H4 (cell line): ENCODE measurements around the gene PRKAG2. TPM values are rescaled to one million over a fixed set of nuclear protein-coding genes. Genes with fewer than 3 reads are reported as not detected.
"Not testable (repeated sequence)": the region's sequence is repeated elsewhere in the genome, so short reads cannot be mapped to it uniquely, and the experiment has no call there.

ENCODE experiments used
- DNase-seq: peaks from one replicate; pipeline ENCODE4 v3.0.0-alpha.2; 2015; ENCODE audit warnings: low spot score
- total RNA-seq: library from RNA; depleted of rRNA; stranded (reverse); fragments of >200 nt; shearing (Covaris generic); gene quantifications from 2 replicates; pipeline ENCODE4 v1.2.3, GENCODE V29; 2014

Gene PRKAG2
- total RNA-seq, 1 experiment from 2014 or later: 7.3 TPM

DNA sequence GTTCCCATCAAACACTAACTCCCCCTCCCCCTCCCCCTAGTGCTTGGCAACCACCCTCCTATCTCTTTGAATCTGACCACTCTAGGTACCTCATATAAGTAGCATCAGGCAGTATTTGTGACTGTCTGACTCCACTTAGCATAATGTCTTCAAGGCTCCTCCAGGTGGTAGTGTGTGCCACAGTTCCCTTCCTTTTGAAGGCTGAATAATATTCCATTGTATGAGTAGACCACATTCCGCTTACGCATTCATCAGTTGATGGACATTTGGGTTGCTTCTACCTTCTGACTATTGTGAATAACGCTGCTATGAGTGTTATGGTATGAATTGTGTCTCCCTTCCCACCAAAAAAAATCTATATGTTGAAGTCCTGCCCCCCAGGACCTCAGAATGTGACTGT is 89.6 kb downstream of the PRKAG2 start:
- DNase-seq: no peak

DNA sequence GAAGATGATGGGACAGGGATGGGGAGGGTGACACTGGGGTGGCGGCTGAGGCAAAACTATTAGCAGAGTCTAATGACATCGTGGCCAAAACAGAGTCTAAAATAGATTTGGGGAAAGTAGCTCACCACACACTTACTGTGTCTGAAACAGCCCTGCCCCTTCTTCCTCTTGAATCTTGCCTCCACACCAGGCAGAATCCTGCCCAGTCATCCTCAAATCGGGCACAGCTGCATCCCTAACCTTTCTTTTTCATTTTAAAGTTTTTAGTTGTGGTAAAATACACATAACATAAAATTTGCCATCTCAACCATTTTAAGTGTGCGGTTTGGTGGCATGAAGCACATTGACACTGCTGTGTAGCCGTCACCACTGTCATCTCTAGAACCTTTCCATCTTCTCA is 90.0 kb downstream of the PRKAG2 start:
- DNase-seq: no peak

DNA sequence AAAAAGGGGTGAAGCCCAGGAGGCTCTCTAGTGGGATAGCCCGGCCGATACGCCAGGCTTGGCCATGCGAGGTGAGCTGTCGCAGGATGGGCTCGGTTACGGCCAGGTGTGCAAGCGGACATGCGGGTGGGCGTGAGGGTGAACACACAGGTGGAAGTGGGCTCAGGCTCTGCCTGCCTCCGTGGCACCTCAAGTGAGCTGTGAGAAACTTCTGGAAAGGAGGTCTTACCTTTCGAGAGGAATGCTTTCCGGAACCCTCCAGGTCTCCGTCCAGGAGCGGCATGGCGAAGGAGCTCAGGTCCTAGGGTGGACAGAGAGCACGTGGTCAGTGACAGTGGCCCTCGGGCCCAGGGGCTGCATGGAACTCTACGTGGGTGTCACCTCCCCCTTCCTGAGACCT is 90.7 kb downstream of the PRKAG2 start:
- DNase-seq: no peak

DNA sequence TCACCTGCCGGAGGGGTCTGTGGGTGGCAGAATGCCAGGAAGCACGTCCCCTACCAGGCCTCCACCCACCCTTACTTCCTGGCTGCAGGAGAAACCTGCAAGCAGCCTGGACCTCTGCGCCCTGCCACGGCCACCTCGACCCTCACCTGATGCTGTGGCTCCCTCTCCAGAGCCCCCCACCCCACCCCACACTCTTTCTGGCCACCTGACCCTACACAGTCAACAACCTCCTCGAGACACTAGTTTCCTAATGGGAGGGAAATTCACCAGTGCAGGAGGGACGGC is 91.3 kb downstream of the PRKAG2 start:
- no peak for DNase-seq

DNA sequence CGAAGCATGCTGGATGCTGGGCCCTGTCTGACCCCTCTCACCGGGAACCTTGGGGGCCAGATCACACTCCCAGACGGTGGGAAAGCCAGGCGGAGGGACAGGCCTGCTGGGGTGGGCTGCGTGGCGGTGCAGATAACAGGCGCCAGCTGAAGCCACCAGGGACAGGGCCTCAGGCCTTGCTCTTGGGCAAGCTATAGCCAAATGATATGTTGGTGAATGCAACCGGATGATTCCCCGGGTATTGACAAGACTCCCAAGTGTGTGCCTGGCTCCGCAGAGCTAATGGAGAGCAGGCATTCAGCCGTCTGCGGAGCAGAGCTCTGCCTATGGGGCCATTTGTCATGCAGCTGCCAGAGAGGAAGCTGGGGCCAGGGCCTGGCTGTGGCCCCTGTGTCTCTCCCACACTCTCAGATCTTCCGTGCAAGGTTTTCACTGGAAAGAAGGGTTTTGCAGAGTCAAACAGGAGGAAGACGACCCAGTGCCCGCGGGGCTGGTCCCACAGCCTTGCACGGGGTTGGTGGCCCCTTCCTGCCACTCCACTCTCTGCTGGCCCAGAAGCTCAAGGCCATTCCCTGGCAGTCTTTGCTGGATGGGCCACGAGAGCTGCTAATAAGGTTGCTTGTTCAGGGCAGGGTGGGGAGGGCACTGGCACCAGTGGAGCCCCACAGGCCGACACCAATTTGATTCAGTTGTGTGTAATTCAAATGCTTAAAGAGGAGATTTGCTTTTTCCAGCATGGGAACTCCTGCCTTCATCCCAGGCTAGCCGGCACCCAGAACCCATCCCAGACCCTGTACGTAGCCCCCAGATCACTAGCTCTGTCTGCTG is 91.8 kb downstream of the PRKAG2 start:
- no peak for DNase-seq

DNA sequence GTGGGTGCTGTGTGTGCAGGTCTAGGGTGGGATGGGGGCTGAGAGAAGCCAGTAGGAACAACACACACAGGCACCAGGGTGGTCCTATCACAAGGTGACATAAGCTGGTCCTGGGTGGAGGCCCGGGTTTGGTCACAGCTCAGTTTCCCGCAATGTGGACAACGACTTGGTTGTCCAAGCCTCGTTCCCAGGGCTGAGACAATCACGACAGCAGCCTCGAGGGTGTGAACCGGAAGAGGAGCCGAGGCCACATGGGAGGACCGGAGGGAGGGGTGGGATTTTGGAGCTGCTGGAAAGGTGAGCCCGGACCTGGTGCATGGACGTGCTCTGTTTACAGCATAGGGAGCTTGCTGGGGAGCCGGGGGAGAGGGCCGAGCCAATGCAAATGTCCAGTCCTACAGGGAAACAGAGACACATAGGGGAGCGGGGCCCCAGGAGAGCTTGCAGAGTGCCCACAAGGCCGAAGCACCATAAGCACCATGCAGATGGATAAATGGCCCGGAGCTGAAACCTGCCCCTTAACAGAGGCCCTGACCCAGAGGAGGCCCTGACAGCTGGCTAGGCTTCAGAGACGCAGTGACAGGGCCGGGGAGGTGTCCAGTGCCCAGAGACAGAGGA is 92.8 kb downstream of the PRKAG2 start:
- DNase-seq: no peak

DNA sequence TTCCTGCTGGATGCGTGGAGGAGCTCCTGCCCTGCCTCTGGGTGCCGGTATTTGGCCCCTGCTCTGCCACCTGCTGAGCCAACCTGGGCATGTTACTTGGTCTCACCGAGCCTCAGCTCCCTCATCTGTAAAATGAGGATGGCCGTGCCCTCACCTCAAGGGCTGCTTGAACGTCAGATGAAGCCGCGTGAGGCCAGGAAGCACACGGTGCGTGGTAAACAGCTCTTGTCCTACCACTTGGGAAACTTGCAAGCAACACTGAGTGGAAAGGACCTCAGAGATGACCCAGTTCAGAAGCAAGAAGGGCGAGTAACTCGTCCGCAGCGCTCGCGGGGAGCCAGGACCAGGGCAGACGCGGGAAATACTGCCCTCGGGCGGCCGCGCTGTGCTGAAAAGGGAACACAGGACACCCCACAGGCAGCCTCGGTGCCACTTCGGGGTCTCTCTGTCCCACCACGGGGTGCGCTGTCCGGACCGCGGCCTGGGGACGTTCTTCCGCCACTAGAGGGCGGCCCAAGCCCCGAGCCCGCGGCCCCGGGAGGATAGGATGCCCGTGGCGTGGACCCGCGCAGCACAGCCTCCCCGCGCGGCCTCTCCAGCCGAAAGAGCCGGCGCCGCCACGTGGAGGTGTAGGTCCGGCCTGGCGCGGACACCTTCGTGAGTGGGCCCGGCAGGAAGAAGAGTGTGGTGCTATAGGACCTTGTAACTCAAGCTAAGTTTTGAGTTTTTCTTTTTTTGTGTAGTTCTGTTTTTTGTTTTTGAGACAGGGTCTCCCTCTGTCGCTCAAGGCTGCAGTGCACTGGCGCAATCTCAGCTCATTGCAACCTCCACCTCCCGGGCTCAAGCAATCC is 94.1 kb downstream of the PRKAG2 start:
- DNase-seq: peak; percentile 61

DNA sequence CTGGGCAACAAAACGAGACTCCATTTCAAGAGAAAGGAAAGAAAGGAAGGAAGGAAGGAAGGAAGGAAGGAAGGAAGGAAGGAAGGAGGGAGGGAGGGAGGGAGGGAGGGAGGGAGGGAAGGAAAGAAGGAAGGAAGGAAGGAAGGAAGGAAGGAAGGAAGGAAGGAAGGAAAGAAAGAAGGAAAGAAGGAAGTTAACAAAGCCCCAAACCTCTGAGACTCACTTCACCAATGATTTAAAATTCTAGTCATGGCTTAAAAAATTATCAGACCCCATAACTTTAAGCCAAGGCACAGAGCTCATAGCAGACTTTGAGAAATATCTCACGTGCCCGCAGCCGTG is 94.7 kb downstream of the PRKAG2 start:
- DNase-seq: not testable (repeated sequence)

DNA sequence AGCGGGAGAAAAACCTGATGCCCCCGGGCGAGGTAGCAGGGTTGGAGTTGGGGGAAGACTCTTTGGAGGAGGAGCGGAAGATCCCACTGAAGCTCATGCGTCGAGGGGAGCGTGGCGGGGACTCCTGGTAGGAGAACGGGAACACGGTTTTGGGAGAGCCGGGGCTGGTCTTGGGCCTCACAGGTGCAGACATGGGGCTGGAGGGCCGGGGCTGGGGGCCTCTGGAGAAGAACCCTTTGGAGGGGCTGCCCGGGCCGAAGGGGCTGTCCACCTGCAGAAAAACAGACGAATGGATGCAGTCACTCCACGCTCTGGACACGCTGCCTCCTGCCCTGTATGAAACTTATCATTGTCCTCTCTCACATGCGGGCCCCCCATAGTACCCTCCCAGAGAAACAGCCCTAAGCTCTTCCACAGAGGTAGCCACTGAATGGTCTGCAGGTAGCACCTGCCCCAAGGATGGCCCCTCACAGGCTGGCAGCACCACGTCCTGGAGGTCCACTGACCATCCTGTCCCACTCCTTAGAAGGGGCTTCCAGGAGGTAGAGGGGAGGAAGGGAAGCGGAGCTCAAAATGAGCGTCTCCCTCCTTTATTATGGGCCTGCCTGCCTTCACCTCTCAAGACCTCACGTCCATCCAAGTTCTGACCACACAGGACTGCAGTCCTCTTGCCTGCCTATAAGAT is 95.6 kb downstream of the PRKAG2 start:
- DNase-seq: no peak

DNA sequence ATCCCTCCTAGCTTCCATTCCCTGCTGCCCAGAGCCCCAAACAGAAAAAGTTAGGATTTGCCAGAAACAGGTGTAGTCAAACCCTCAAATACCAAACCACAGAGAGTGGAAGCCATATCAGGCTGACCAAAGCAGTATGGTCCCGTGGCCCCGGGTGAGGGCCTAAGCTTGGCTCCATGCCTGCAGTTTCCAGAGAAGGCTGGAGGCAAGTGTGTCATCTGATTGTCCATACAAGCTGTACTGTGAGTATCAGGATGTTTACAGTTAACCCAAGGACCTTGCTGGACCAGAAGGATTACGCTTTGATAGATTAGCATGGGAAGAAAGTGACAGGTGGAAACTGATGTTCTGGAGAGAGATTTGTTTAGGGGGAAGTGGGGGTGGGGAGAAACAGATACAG is 96.3 kb downstream of the PRKAG2 start:
- no peak for DNase-seq

DNA sequence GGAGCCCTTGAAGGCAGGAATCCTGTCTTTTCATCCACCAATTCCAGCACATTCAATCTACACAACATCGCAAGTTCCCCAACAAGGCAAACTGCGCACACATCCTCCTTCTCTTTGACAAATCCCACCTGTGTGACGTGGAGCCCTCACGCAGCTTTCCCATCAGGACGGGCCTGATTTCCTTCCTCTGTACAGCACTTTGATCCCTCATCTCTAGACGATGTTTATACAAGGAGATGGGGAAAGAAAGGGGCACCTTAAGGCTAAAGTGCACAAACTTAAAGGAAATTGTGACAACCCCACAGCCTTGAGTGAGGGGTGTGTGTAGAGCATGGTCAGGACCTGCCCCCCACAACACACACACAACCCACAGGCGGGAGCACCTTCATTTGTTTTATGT is 97.2 kb downstream of the PRKAG2 start:
- DNase-seq: no peak

DNA sequence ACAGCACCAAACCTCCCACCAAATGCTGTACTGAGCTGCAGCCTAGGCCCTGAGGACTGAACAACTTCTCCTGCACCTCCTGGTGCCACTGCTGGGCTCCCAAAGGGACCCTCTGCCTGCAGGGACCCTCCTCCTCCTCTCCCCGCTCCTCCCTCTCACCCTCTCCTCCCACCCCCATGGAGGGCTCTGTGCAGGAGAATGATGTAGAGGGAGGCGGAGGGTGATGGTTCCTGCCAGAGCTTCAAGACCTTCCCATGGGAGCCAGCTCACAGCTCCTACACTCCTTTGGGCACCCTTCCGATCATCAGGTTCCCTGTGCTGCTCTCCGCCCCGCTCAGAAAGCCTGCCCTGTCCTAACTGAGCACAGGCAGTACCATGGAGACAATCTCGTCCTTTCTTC is 97.7 kb downstream of the PRKAG2 start:
- no peak for DNase-seq

DNA sequence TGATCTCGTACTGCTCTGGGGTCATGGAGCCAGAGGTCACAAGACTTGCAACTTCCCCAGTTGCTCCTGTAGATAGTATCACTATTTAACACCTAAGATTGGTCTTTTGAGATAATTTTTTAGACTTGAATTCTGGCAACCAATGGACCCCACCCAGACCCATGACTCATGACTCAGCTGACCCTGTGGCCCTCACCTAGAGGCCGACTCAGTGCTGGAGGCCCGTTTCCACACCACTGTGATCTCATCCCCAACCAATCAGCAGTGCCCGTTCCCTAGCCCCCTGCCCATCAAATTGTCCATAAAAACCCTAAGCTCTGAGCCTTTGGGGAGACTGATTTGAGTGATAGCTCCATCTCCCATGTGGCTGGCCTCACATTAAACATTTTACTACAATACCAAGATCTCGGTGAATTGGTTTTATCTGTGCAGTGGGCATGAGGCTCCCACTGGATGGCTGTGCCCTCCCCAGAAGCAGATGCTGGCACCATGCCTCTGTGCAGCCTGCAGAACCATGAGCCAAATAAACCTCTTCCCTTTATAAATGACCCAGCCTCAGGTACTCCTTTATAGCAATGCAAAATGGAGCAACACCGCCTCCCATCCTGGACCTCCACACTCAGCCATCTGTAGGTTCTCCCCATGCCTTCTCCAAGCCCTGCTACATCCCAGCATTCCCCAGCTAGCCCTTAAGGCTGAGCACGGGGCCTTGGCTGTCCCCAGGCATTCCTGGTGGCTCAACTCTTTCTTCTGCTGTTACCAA is 98.8 kb downstream of the PRKAG2 start:
- DNase-seq: no peak

DNA sequence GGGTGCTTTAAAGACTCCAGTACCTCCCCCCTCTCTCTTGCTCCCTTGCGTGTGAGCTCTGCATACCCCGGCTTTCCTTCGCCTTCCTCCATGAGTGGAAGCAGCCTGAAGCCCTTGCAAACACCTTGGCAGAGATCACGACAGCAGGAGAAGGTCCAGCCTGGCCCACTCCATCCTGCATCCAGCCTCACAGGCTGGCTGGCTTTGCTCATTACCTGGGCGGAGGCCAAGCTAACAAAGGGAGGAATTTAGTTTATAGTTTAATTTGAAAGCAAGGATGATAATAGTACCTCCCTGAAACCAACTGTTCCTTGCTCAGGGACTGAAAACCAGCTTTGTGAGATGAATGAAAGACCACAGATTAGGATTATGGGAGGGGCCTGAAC is 99.4 kb downstream of the PRKAG2 start:
- DNase-seq: no peak

DNA sequence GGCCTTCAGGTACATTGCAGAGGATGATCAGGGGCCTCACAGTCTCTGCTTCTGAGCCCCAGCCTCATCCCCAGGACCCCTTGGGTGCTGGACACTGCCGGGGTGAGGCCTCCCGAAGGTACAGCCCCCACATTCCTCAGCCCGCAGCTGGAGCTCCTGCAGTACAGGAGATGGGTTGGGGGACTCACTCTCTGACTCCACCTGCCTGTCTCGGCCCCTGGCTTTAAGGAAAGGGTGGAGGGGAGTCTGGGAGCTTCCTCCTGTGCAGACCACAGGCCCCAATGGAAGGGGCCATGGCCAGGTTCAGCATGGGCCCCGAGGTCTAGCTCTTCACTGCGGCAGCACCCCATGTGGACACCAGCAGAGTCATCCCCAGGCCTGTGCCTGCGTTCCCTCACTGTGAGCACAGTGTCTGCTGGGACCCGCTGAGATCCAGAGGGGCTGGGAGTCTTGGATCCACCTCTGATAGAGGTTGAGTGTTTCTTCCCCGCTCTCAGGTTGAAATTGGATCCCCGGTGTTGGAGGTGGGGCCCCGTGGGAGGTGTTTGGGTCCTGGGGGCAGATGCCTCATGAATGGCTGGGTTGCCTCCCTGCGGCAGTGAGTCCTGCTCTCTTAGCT is 99.9 kb downstream of the PRKAG2 start:
- no peak for DNase-seq

DNA sequence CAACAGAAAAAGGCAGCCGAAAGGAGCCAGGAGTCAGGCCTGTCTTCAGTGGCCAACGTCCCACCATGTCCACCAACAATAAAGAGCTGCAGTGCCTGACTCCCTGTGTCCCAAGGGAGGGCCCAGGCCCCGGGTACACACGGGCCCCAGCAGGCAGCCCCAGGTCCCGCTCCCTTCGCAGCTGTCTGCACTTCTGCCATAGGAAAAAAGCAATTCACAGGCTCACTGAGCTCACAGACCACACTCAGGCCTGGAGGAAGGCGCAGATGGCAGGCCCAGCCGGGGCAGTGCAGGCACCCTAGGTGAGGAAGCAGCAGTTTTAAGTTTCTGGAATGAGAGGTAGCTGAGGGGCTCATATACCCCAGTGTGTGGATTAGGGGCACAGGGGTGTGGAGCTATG is 100.5 kb downstream of the PRKAG2 start:
- DNase-seq: no peak

DNA sequence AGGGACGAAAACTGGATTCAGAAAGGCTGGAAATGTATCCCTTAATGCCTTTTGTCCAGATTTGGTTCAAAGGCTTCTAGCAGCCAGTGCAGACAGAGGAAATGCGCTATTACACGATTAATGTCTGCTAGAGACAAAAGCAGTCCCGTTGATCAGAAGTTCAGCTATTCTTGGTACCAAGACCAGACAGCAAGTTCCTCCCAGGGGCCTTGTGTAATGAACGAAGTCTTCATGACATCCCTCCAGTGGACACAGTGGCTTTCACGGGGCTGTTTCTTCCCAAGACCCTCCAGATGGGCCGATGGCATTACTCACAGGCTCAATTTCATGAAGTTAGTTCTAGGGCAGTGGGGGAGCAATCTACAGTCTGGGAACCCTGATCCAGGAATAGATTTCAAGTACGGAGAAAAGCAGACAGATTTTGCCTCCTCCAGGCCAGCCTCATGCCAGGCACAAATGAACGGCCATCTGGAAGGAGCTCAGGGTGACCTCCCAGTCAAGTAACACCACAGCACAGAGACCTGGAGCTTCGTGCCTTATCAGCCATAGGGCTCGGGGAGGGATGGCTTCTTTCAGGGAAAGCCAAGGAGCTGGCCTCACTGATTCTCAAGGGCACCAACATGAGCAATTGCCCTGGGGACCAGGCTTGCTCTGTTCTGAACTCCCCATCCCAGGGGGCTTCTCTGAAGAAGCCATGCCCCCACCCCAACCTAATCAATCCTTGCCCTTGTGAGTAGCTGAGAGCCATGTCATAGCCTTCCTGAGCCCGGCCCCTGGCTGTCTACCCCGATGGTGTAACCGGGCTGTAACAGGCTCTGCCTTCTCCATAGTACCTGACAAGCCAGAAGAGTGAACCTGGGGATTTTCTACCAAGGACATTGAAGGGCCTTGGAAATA is 101.1 kb downstream of the PRKAG2 start:
- DNase-seq: no peak

DNA sequence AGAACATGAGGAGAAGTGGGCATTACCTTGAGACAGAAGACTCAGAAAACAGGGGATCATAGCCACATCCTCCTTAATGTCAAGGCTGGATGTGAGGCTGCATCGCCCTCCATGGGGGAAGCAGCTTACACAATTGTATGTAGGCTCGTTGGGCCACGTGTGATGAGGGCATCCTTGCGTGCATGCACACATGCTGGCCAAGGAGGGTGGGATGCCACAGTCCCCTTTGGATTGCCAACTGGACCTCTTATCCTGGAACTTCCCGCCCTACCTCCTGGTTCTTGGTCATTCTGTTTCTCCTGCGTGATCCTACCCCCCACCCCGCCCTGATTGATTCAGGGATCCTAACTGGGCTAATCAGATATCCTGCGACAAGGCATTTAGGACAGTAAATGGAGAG is 102.0 kb downstream of the PRKAG2 start:
- no peak for DNase-seq

DNA sequence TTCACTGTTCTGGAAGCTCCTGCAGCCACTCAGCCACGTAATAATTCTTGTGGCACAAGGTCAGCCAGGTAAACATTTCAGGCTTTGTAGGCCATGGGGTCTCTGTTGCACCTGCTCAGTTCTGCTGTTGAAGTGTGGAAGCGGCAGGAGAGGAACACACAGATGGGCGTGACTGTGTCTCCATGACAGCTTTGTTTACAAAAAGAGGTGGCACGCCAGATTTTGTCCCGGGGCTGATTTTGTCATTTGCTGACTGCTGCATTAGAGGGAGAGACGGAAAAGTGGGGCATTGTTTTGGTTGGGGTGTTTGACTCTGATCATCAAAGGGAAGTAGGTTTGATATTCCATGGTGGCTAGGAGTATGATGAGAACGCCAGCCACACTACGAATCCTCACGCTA is 103.1 kb downstream of the PRKAG2 start:
- no peak for DNase-seq

DNA sequence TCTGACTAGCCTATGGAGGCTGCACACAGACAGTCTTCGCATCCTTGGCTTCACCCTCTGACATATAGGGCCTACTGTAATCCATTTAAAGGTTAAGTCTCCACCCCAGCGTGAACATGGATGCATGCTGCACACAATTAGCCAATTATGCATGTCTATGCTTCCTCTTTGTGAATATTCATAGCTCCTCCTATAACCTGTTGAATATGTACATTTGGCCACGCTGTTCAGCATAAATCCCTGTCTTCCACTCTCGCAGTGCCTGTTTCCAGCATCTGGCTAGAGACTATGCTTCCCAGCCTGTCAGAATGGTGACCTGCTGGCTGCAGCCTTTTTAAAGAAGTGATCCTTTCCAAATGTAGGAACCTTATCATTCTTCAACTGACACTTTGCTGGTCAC is 106.7 kb downstream of the PRKAG2 start:
- no peak for DNase-seq
